ENCODE data around the gene JPH2. TPM values are rescaled to one million over a fixed set of nuclear protein-coding genes. Genes with fewer than 3 reads are reported as not detected.

JPH2 gene
- total RNA-seq, 2 donors from 2014 or later, result 131 to 168 TPM

- Histone ChIP-seq H3K4me3 (no peak overlapping the region), H3K27me3 (no peaks in the 10 kb centered on the region), H3K4me1 (peaks cover 0 to 16% of the 10 kb centered on the region in 2 donors), H3K27ac (no peak overlapping the region), H3K36me3 (no peaks in the 10 kb centered on the region), H3K9me3 (no peaks in the 10 kb centered on the region)
- TF ChIP-seq CTCF (IDR thresholded peaks at IDR 0.05), result no peak
- no peak for DNase-seq (ENCODE audit: low spot score)
Observed at GRCh38 chr20:44080064-44080463, 106.9 kb downstream of the JPH2 start.

GRCh38 chr20:44079291-44079690 lies 107.7 kb downstream of the JPH2 start:
- no peak for TF ChIP-seq CTCF (IDR thresholded peaks at IDR 0.05)
- Histone ChIP-seq H3K4me3 (no peak overlapping the region), H3K36me3 (no peaks in the 10 kb centered on the region), H3K9me3 (no peaks in the 10 kb centered on the region), H3K27ac (no peak overlapping the region), H3K4me1 (peaks cover 0 to 16% of the 10 kb centered on the region in 2 donors), H3K27me3 (no peaks in the 10 kb centered on the region)
- peak; percentile 34 for DNase-seq (ENCODE audit: low spot score)

GRCh38 chr20:44075950-44076232 lies 111.1 kb downstream of the JPH2 start:
- no peaks in the 10 kb centered on the region for H3K9me3 ChIP-seq
- TF ChIP-seq CTCF (IDR thresholded peaks at IDR 0.05), result no peak
- DNase-seq (ENCODE audit: low spot score), result no peak

GRCh38 chr20:44075191-44075949 lies 111.6 kb downstream of the JPH2 start:
- H3K9me3 ChIP-seq, result no peaks in the 10 kb centered on the region
- peak overlapping the region in 1 of 2 donors; percentile 24 for H3K27ac ChIP-seq
- H3K36me3 ChIP-seq, result no peaks in the 10 kb centered on the region
- no peak overlapping the region for H3K4me3 ChIP-seq
- no peak for TF ChIP-seq CTCF (IDR thresholded peaks at IDR 0.05)
- H3K4me1 ChIP-seq, result peaks cover 0 to under 1% of the 10 kb centered on the region in 2 donors
- peak; percentile 46 for DNase-seq (ENCODE audit: low spot score)
- H3K27me3 ChIP-seq, result no peaks in the 10 kb centered on the region

More at GRCh38 chr20:44075950-44076232, 111.1 kb downstream of the JPH2 start:
- H3K27ac ChIP-seq, result no peak overlapping the region
- no peaks in the 10 kb centered on the region for H3K27me3 ChIP-seq
- H3K36me3 ChIP-seq, result no peaks in the 10 kb centered on the region
- no peak overlapping the region for H3K4me3 ChIP-seq
- peaks cover 0 to 4% of the 10 kb centered on the region in 2 donors for H3K4me1 ChIP-seq

- DNase-seq (ENCODE audit: low spot score), result peak; percentile 43
- Histone ChIP-seq H3K27ac (peak overlapping the region; percentile 18 to 24), H3K4me1 (no peaks in the 10 kb centered on the region), H3K4me3 (no peak overlapping the region), H3K9me3 (no peaks in the 10 kb centered on the region), H3K27me3 (no peaks in the 10 kb centered on the region), H3K36me3 (no peaks in the 10 kb centered on the region)
- TF ChIP-seq CTCF (IDR thresholded peaks at IDR 0.05), result no peak
Observed at GRCh38 chr20:44074252-44075151, 112.5 kb downstream of the JPH2 start.
